Astrocyte of the spinal cord (primary cell): ENCODE results near the gene LINGO3.
A peak's percentile ranks its signal among the peaks of the same experiment; 100 is the strongest.

ENCODE experiments used
- DNase-seq: peaks from one replicate; pipeline ENCODE4 v3.0.0; 2011; ENCODE audit warnings: low read depth, low spot score
- H3K4me3 ChIP-seq: 2 replicates; pipeline ENCODE4 v1.5.1; 2011; ENCODE audit warnings: low read depth, mild to moderate bottlenecking, low read length, moderate library complexity
- CTCF ChIP-seq: IDR thresholded peaks from 2 replicates; pipeline ENCODE4 v1.5.1; 2012; ENCODE audit warnings: low read depth, mild to moderate bottlenecking, low read length, inconsistent platforms
- in situ Hi-C: cut with HindIII; loops from 2 replicates; pipeline ENCODE4 v1.10.0; 2017; ENCODE audit warnings: low sequenced_read_pairs

LINGO3 gene

GRCh38 chr19:2268861-2269243, 39.1 kb downstream of the LINGO3 start:
- TF ChIP-seq CTCF, result no peak
- DNase-seq, result no peak
- in situ Hi-C loops, result no loop called here
- peak overlapping the region; percentile 69 for H3K4me3 ChIP-seq

- DNase-seq, result no peak
- no peak for TF ChIP-seq CTCF
- in situ Hi-C loops, result no loop called here
- no peak overlapping the region for H3K4me3 ChIP-seq
These were observed 39.5 kb downstream of the LINGO3 start for GRCh38 chr19:2268480-2268830.

GRCh38 chr19:2266183-2266993, 41.6 kb downstream of the LINGO3 start:
- in situ Hi-C loops, result no loop called here
- TF ChIP-seq CTCF, result no peak
- no peak overlapping the region for H3K4me3 ChIP-seq
- DNase-seq, result peak; percentile 71

- in situ Hi-C loops, result no loop called here
- no peak for DNase-seq
- no peak overlapping the region for H3K4me3 ChIP-seq
- TF ChIP-seq CTCF, result peak; percentile 71
These were observed 46.3 kb downstream of the LINGO3 start for GRCh38 chr19:2261438-2262172.

GRCh38 chr19:2260341-2260805, 47.6 kb downstream of the LINGO3 start:
- no peak overlapping the region for H3K4me3 ChIP-seq
- no peak for DNase-seq
- no peak for TF ChIP-seq CTCF
- in situ Hi-C loops, result no loop called here

GRCh38 chr19:2259336-2259735, 48.6 kb downstream of the LINGO3 start:
- TF ChIP-seq CTCF, result no peak
- no peak for DNase-seq
- in situ Hi-C loops, result no loop called here
- H3K4me3 ChIP-seq, result no peak overlapping the region
